H9 (cell line): ENCODE data around the gene MEIS2. TPM values are rescaled to one million over a fixed set of nuclear protein-coding genes. Genes with fewer than 3 reads are reported as not detected.

Experiments
- DNase-seq: peaks from one replicate; pipeline ENCODE4 v3.0.0-alpha.2; 2017
- H2AFZ ChIP-seq: one replicate; pipeline ENCODE4 v1.6.1; 2013; ENCODE audit warnings: mild to moderate bottlenecking, low read length, control low read depth, moderate library complexity
- H2AK5ac ChIP-seq: 2 replicates; pipeline ENCODE4 v1.6.1; 2013; ENCODE audit warnings: low read length, control low read depth, mixed read lengths; ENCODE audit not compliant: insufficient read length
- H2BK120ac ChIP-seq: one replicate; pipeline ENCODE4 v1.6.1; 2013; ENCODE audit warnings: low read depth, mild to moderate bottlenecking, low read length, control low read depth, inconsistent platforms; ENCODE audit not compliant: poor library complexity, severe bottlenecking
- H2BK12ac ChIP-seq: 2 replicates; pipeline ENCODE4 v1.6.1; 2013; ENCODE audit warnings: low read length, control low read depth, mixed read lengths, low read depth; ENCODE audit not compliant: insufficient read length
- H2BK15ac ChIP-seq: 2 replicates; pipeline ENCODE4 v1.6.1; 2013; ENCODE audit warnings: low read depth, low read length, control low read depth
- H2BK20ac ChIP-seq: one replicate; pipeline ENCODE4 v1.6.1; 2013; ENCODE audit warnings: low read depth, mild to moderate bottlenecking, low read length, control low read depth, inconsistent platforms; ENCODE audit not compliant: poor library complexity, severe bottlenecking
- H2BK5ac ChIP-seq: 2 replicates; pipeline ENCODE4 v1.6.1; 2013; ENCODE audit warnings: low read length, control low read depth, mixed read lengths; ENCODE audit not compliant: insufficient read length
- H3K14ac ChIP-seq: 2 replicates; pipeline ENCODE4 v1.6.1; 2013; ENCODE audit warnings: low read length, control low read depth; ENCODE audit not compliant: insufficient read depth
- H3K18ac ChIP-seq: 2 replicates; pipeline ENCODE4 v1.6.1; 2013; ENCODE audit warnings: low read depth, mild to moderate bottlenecking, mixed read lengths, low read length, control low read depth; ENCODE audit not compliant: insufficient read length
- H3K23ac ChIP-seq: 2 replicates; pipeline ENCODE4 v1.6.1; 2013; ENCODE audit warnings: low read length, control low read depth, mixed read lengths, low read depth; ENCODE audit not compliant: insufficient read length
- H3K23me2 ChIP-seq: 2 replicates; pipeline ENCODE4 v1.6.1; 2013; ENCODE audit warnings: low read depth, mild to moderate bottlenecking, mixed read lengths, low read length, control low read depth; ENCODE audit not compliant: insufficient read length, poor library complexity, severe bottlenecking
- H3K27ac ChIP-seq: 2 replicates; pipeline ENCODE4 v1.5.1; 2013; ENCODE audit warnings: low read length, control low read depth, mixed read lengths, low read depth; ENCODE audit not compliant: insufficient read length
- H3K27me3 ChIP-seq: 2 replicates; pipeline ENCODE4 v1.6.1; 2013; ENCODE audit warnings: low read length, control low read depth, inconsistent platforms; ENCODE audit not compliant: insufficient read depth
- H3K4ac ChIP-seq: 2 replicates; pipeline ENCODE4 v1.6.1; 2013; ENCODE audit warnings: low read depth, mild to moderate bottlenecking, control low read depth, inconsistent platforms, low read length, moderate library complexity
- H3K4me1 ChIP-seq: 2 replicates; pipeline ENCODE4 v1.6.1; 2013; ENCODE audit warnings: low read length, control low read depth, inconsistent platforms; ENCODE audit not compliant: insufficient read depth
- H3K4me2 ChIP-seq: 2 replicates; pipeline ENCODE4 v1.6.1; 2013; ENCODE audit warnings: low read length, control low read depth, mixed read lengths; ENCODE audit not compliant: insufficient read length, insufficient read depth
- H3K56ac ChIP-seq: 2 replicates; pipeline ENCODE4 v1.6.1; 2013; ENCODE audit warnings: low read depth, mild to moderate bottlenecking, mixed read lengths, low read length, control low read depth; ENCODE audit not compliant: insufficient read length
- H3K79me1 ChIP-seq: 2 replicates; pipeline ENCODE4 v1.6.1; 2013; ENCODE audit warnings: low read depth, mild to moderate bottlenecking, moderate library complexity, low read length, control low read depth, inconsistent platforms; ENCODE audit not compliant: insufficient read depth, poor library complexity, severe bottlenecking
- H3K79me2 ChIP-seq: 2 replicates; pipeline ENCODE4 v1.6.1; 2013; ENCODE audit warnings: low read length, control low read depth, inconsistent platforms; ENCODE audit not compliant: insufficient read depth
- H3K9ac ChIP-seq: 2 replicates; pipeline ENCODE4 v1.6.1; 2013; ENCODE audit warnings: low read length, control low read depth, mixed read lengths; ENCODE audit not compliant: insufficient read length; ENCODE audit errors: extremely low read depth
- H3K9me3 ChIP-seq: one replicate; pipeline ENCODE4 v1.6.1; 2013; ENCODE audit warnings: low read depth, low read length, inconsistent platforms; ENCODE audit not compliant: control insufficient read depth
- H3T11ph ChIP-seq: one replicate; pipeline ENCODE4 v1.6.1; 2013; ENCODE audit warnings: mild to moderate bottlenecking, low read length, control low read depth, inconsistent platforms
- H4K20me1 ChIP-seq: one replicate; pipeline ENCODE4 v1.6.1; 2013; ENCODE audit not compliant: control insufficient read depth, insufficient read length, insufficient read depth
- H4K5ac ChIP-seq: 2 replicates; pipeline ENCODE4 v1.6.1; 2013; ENCODE audit warnings: low read depth, mild to moderate bottlenecking, mixed read lengths, low read length, control low read depth; ENCODE audit not compliant: insufficient read length
- H4K8ac ChIP-seq: replicated peaks from 2 replicates; pipeline ENCODE4 v1.6.1; 2013; ENCODE audit warnings: low read length, control low read depth, mixed read lengths, low read depth; ENCODE audit not compliant: insufficient read length
- H4K91ac ChIP-seq: 2 replicates; pipeline ENCODE4 v1.6.1; 2013; ENCODE audit warnings: low read depth, mild to moderate bottlenecking, moderate library complexity, mixed read lengths, low read length, control low read depth; ENCODE audit not compliant: insufficient read length
- H3K27ac Mint-ChIP-seq, 3 experiments: 2 replicates in 2 of 3; 3 replicates in 1 of 3; pipeline ENCODE4 v1.8.0; 2020 to 2021; ENCODE audit warnings: mixed read lengths in 3 of 3, mild to moderate bottlenecking in 1 of 3, moderate library complexity in 1 of 3
- H3K27me3 Mint-ChIP-seq: 2 replicates; pipeline ENCODE4 v1.8.0; 2021; ENCODE audit warnings: low read depth, mild to moderate bottlenecking, moderate library complexity, mixed read lengths
- H3K36me3 Mint-ChIP-seq, 3 experiments: 2 replicates in 2 of 3; 3 replicates in 1 of 3; pipeline ENCODE4 v1.8.0; 2020 to 2021; ENCODE audit warnings: low read depth in 3 of 3, mixed read lengths in 3 of 3; ENCODE audit not compliant: insufficient read depth in 1 of 3
- H3K4me1 Mint-ChIP-seq, 2 experiments: 2 replicates each; pipeline ENCODE4 v1.8.0; 2020; ENCODE audit warnings: mixed read lengths in 2 of 2
- H3K4me3 Mint-ChIP-seq, 2 experiments: 2 replicates in 1 of 2; 3 replicates in 1 of 2; pipeline ENCODE4 v1.8.0; 2020 to 2021; ENCODE audit warnings: mild to moderate bottlenecking in 2 of 2, mixed read lengths in 2 of 2, moderate library complexity in 1 of 2
- H3K9me3 Mint-ChIP-seq, 2 experiments: 2 replicates in 1 of 2; 3 replicates in 1 of 2; pipeline ENCODE4 v1.8.0; 2020; ENCODE audit warnings: mild to moderate bottlenecking in 2 of 2, mixed read lengths in 2 of 2, moderate library complexity in 1 of 2
- whole genome bisulfite sequencing: extraction: QIAGEN DNeasy Blood & Tissue Kit; methylation state at CpG from one replicate; pipeline ENCODE4 v1.1.7; 2013; ENCODE audit warnings: missing lambda C conversion rate, low lambda C conversion rate, mixed read lengths; ENCODE audit not compliant: insufficient read length; ENCODE audit errors: extremely low coverage; 5-methylcytosine and 5-hydroxymethylcytosine counted together
- total RNA-seq: library from RNA; stranded (reverse); gene quantifications from 2 replicates; pipeline ENCODE4 v1.2.1, GENCODE V29; 2021
- TF ChIP-seq, protein P1 (sequence below): fragments of 200-600 bp; sonication (generic); conservative IDR thresholded peaks from 3 replicates; pipeline ENCODE4 v1.8.0; 2021; ENCODE audit warnings: antibody characterized with exemption, mild to moderate bottlenecking

Gene MEIS2
- total RNA-seq, 1 experiment from 2014 or later = 0.35 TPM

DNA sequence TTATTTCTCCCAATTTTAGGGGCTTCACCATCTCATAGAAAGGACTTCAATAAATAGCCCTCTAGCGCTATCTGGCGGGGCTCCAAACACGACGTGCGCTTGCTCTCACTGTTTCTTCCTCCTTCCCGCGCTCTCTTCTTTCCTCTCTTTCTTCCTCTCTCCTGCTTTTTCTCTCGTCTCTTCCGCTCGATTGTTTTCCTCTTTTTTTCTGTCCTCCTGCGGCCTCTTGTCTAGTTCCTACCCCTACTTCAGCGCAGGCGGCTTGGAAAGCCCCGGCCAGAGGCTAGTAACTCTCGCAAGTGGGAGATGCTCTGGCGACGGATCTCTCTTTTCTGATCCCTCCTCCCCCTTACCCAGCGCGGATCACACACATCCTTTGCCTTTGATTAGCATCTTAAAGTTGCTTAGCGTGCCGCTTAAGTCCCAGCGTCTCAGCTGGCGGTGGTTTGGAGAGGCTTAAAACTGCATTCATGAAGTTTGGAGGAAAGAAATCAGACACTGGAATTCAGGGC is 6.2 kb upstream of the MEIS2 start:
- H3K9ac ChIP-seq = no peak overlapping the region
- H3K4me1 Mint-ChIP-seq = peaks cover 52 to 82% of the 10 kb centered on the region in 2 experiments
- no CpG with 5 or more reads among the region's 23 CpGs for WGBS

More for the DNA sequence above, 6.2 kb upstream of the MEIS2 start:
- TF ChIP-seq, protein P1, sequence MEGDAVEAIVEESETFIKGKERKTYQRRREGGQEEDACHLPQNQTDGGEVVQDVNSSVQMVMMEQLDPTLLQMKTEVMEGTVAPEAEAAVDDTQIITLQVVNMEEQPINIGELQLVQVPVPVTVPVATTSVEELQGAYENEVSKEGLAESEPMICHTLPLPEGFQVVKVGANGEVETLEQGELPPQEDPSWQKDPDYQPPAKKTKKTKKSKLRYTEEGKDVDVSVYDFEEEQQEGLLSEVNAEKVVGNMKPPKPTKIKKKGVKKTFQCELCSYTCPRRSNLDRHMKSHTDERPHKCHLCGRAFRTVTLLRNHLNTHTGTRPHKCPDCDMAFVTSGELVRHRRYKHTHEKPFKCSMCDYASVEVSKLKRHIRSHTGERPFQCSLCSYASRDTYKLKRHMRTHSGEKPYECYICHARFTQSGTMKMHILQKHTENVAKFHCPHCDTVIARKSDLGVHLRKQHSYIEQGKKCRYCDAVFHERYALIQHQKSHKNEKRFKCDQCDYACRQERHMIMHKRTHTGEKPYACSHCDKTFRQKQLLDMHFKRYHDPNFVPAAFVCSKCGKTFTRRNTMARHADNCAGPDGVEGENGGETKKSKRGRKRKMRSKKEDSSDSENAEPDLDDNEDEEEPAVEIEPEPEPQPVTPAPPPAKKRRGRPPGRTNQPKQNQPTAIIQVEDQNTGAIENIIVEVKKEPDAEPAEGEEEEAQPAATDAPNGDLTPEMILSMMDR = peak; percentile 88
- H3K9me3 ChIP-seq = no peaks in the 10 kb centered on the region
- H3K4me1 ChIP-seq = peaks cover 2% of the 10 kb centered on the region; the same call in 1 of the 2 replicates
- peaks cover 35% of the 10 kb centered on the region for H3K23me2 ChIP-seq
- peak overlapping the region; percentile 59 to 89 for H3K4me3 Mint-ChIP-seq
- H3K79me1 ChIP-seq = no peaks in the 10 kb centered on the region
- peaks cover 100% of the 10 kb centered on the region for H3K27me3 Mint-ChIP-seq
- H4K5ac ChIP-seq = no peak overlapping the region
- H3K79me2 ChIP-seq = no peaks in the 10 kb centered on the region
- H4K20me1 ChIP-seq = peaks cover 2% of the 10 kb centered on the region
- no peak overlapping the region for H2BK20ac ChIP-seq
- H4K91ac ChIP-seq = no peak overlapping the region
- H3K18ac ChIP-seq = no peak overlapping the region
- no peak overlapping the region for H3K23ac ChIP-seq
- no peak overlapping the region for H2AK5ac ChIP-seq
- no peak overlapping the region for H3K27ac ChIP-seq
- no peaks in the 10 kb centered on the region; a peak in 1 of 7 replicates for H3K36me3 Mint-ChIP-seq
- no peak overlapping the region for H2BK120ac ChIP-seq
- H3K27me3 ChIP-seq = peaks cover 70% of the 10 kb centered on the region; the same call in 1 of the 2 replicates
- H3K9me3 Mint-ChIP-seq = peaks cover 0 to 3% of the 10 kb centered on the region in 2 experiments; a peak in 3 of 5 replicates
- peak; percentile 74 for DNase-seq
- peak overlapping the region; percentile 97 for H3K4me2 ChIP-seq
- H3K14ac ChIP-seq = no peak overlapping the region
- no peak overlapping the region for H3K56ac ChIP-seq
- no peak overlapping the region for H3K4ac ChIP-seq
- peak overlapping the region; percentile 18 for H2AFZ ChIP-seq
- no peak overlapping the region for H2BK12ac ChIP-seq
- peak overlapping the region in 1 of 3 experiments; percentile 82; a peak in 1 of 7 replicates for H3K27ac Mint-ChIP-seq
- no peak overlapping the region for H3T11ph ChIP-seq
- H2BK5ac ChIP-seq = no peak overlapping the region
- no peak overlapping the region for H4K8ac ChIP-seq
- no peak overlapping the region for H2BK15ac ChIP-seq
